Medulla oblongata (tissue), 1 donor: Measurements from ENCODE around the gene RPAP3.

Source experiments
- DNase-seq: peaks from one replicate; pipeline ENCODE4 v3.0.0-alpha.2; 2015; ENCODE audit errors: extremely low spot score

Gene RPAP3

GRCh38 chr12:47705566-47706425 is at the start of gene RPAP3:
TSS of gene RPAP3 (minus strand) at chr12:47706030. CDS start at chr12:47702840, 3,190 bp downstream.
- peak; percentile 94 for DNase-seq

- DNase-seq = no peak
These were observed 49.1 kb upstream of the RPAP3 start for GRCh38 chr12:47754881-47755280.

- no peak for DNase-seq
These were observed 48.3 kb upstream of the RPAP3 start for GRCh38 chr12:47754126-47754525.

- DNase-seq = no peak
These were observed 47.5 kb upstream of the RPAP3 start for GRCh38 chr12:47753021-47754001.

GRCh38 chr12:47752552-47752951 is 46.7 kb upstream of the RPAP3 start:
- DNase-seq = no peak

GRCh38 chr12:47752121-47752520 is 46.3 kb upstream of the RPAP3 start:
- no peak for DNase-seq

- DNase-seq = no peak
These were observed 45.7 kb upstream of the RPAP3 start for GRCh38 chr12:47751561-47751960.

- DNase-seq = no peak
These were observed 45.2 kb upstream of the RPAP3 start for GRCh38 chr12:47750916-47751470.

- DNase-seq = no peak
These were observed 44.5 kb upstream of the RPAP3 start for GRCh38 chr12:47750229-47750798.

- DNase-seq = no peak
These were observed 43.1 kb upstream of the RPAP3 start for GRCh38 chr12:47748899-47749298.

- DNase-seq = no peak
These were observed 42.6 kb upstream of the RPAP3 start for GRCh38 chr12:47748507-47748828.

- DNase-seq = no peak
These were observed 42.0 kb upstream of the RPAP3 start for GRCh38 chr12:47747596-47748506.

- DNase-seq = no peak
These were observed 41.3 kb upstream of the RPAP3 start for GRCh38 chr12:47747126-47747525.

- no peak for DNase-seq
These were observed 40.7 kb upstream of the RPAP3 start for GRCh38 chr12:47746523-47746922.

GRCh38 chr12:47746073-47746472 is 40.2 kb upstream of the RPAP3 start:
- DNase-seq = no peak

GRCh38 chr12:47745485-47746041 is 39.7 kb upstream of the RPAP3 start:
- peak; percentile 53 for DNase-seq

- DNase-seq = no peak
These were observed 39.1 kb upstream of the RPAP3 start for GRCh38 chr12:47744778-47745436.

- DNase-seq = no peak
These were observed 38.3 kb upstream of the RPAP3 start for GRCh38 chr12:47744005-47744651.

- DNase-seq = no peak
These were observed 37.6 kb upstream of the RPAP3 start for GRCh38 chr12:47743311-47743860.
